HG03558 (cell line): ENCODE measurements around the gene TEKT2.

Source experiments
- ATAC-seq: cut with Tn5 transposase; IDR thresholded peaks from one replicate; pipeline ENCODE4 v1.9.1; 2021; ENCODE audit warnings: moderate number of reproducible peaks; ENCODE audit not compliant: unreplicated experiment; ENCODE audit errors: extremely low read depth

TEKT2 gene

GRCh38 chr1:36083635-36084496 lies at the start of gene TEKT2:
Gene TEKT2, plus strand, starts transcription at chr1:36084094. Its CDS starts 828 bp downstream, at chr1:36084922.
- no peak for ATAC-seq

GRCh38 chr1:36034692-36035091 lies 49.2 kb upstream of the TEKT2 start:
- no peak for ATAC-seq

- no peak for ATAC-seq
Observed at GRCh38 chr1:36035154-36035553, 48.7 kb upstream of the TEKT2 start.

GRCh38 chr1:36040238-36040637 lies 43.7 kb upstream of the TEKT2 start:
- ATAC-seq, result no peak

GRCh38 chr1:36051821-36052220 lies 32.1 kb upstream of the TEKT2 start:
- no peak for ATAC-seq

GRCh38 chr1:36053978-36054377 lies 29.9 kb upstream of the TEKT2 start:
- no peak for ATAC-seq

- no peak for ATAC-seq
Observed at GRCh38 chr1:36055706-36056105, 28.2 kb upstream of the TEKT2 start.

GRCh38 chr1:36062315-36062714 lies 21.6 kb upstream of the TEKT2 start:
- ATAC-seq, result no peak

GRCh38 chr1:36067871-36068270 lies 16.0 kb upstream of the TEKT2 start:
- ATAC-seq, result no peak

GRCh38 chr1:36068866-36069265 lies 15.0 kb upstream of the TEKT2 start:
- ATAC-seq, result no peak

GRCh38 chr1:36070349-36070748 lies 13.5 kb upstream of the TEKT2 start:
- ATAC-seq, result no peak

GRCh38 chr1:36076979-36077573 lies 6.8 kb upstream of the TEKT2 start:
- no peak for ATAC-seq

GRCh38 chr1:36080236-36080635 lies 3.7 kb upstream of the TEKT2 start:
- ATAC-seq, result no peak

GRCh38 chr1:36080801-36081200 lies 3.1 kb upstream of the TEKT2 start:
- no peak for ATAC-seq

- ATAC-seq, result no peak
Observed at GRCh38 chr1:36081926-36082485, 1.9 kb upstream of the TEKT2 start.

GRCh38 chr1:36083219-36083618 lies 675 bp upstream of the TEKT2 start:
- ATAC-seq, result no peak

- no peak for ATAC-seq
Observed at GRCh38 chr1:36084497-36085115, 712 bp downstream of the TEKT2 start.

- ATAC-seq, result no peak
Observed at GRCh38 chr1:36085126-36085525, 1.2 kb downstream of the TEKT2 start.

GRCh38 chr1:36085686-36086526 lies 2.0 kb downstream of the TEKT2 start:
- ATAC-seq, result no peak

GRCh38 chr1:36086529-36087232 lies 2.8 kb downstream of the TEKT2 start:
- ATAC-seq, result no peak
